Vagina (tissue), 2 donors: ENCODE measurements around the gene SLC25A26. TPM values are rescaled to one million over a fixed set of nuclear protein-coding genes. Genes with fewer than 3 reads are reported as not detected.
"Not testable (repeated sequence)": the region's sequence is repeated elsewhere in the genome, so short reads cannot be mapped to it uniquely, and the experiment has no call there.

Experiments
- DNase-seq, 2 donors: peaks; one replicate each; pipeline ENCODE4 v3.0.0-alpha.2; 2017; ENCODE audit errors: extremely low spot score in 2 of 2
- H3K27ac ChIP-seq: fragments of 200-600 bp; sonication (generic); one replicate; pipeline ENCODE4 v1.5.1; 2019
- H3K27me3 ChIP-seq: fragments of 200-600 bp; sonication (generic); one replicate; pipeline ENCODE4 v1.5.1; 2019
- H3K36me3 ChIP-seq, 2 donors: fragments of 200-600 bp; sonication (generic); one replicate each; pipeline ENCODE4 v1.5.1; 2017 to 2019
- H3K4me1 ChIP-seq: fragments of 200-600 bp; sonication (generic); one replicate; pipeline ENCODE4 v1.5.1; 2019
- H3K4me3 ChIP-seq, 2 donors: fragments of 200-600 bp; sonication (generic); 1 replicate in 1 of 2; 2 replicates in 1 of 2; pipeline ENCODE4 v1.5.1; 2016 to 2019
- H3K9me3 ChIP-seq: fragments of 200-600 bp; sonication (generic); one replicate; pipeline ENCODE4 v1.5.1; 2019
- POLR2A ChIP-seq, 2 donors: fragments of 450-650 bp; IDR thresholded peaks; one replicate each; pipeline ENCODE4 v1.6.1; 2017; ENCODE audit warnings: antibody characterized with exemption in 2 of 2, mild to moderate bottlenecking in 2 of 2, moderate library complexity in 2 of 2
- POLR2AphosphoS5 ChIP-seq, 2 donors: sonication (generic); formaldehyde crosslinking; IDR thresholded peaks; one replicate each; pipeline ENCODE4 v1.9.0; 2017; ENCODE audit warnings: antibody characterized with exemption in 2 of 2, mild to moderate bottlenecking in 2 of 2, low read depth in 1 of 2; ENCODE audit not compliant: insufficient read depth in 1 of 2
- intact Hi-C: fragments of 100-400 bp; cut with DNase I; formaldehyde crosslinking; loops from one replicate; pipeline ENCODE4 v1.15.1; 2023
- total RNA-seq: library from RNA; depleted of rRNA; stranded (reverse); fragments of >200 nt; gene quantifications from one replicate; pipeline ENCODE4 v1.2.3, GENCODE V29; 2016
- TF ChIP-seq, protein P1 (sequence below), 3 experiments: fragments of 450-650 bp in 2 of 3; fragments of 200-600 bp in 1 of 3; sonication (generic) in 1 of 3; IDR thresholded peaks; one replicate each; pipeline ENCODE4 v1.5.1; 2017 to 2019; ENCODE audit warnings: antibody characterized with exemption in 3 of 3, mild to moderate bottlenecking in 2 of 3, moderate library complexity in 2 of 3

Gene SLC25A26
- total RNA-seq, 1 donor from 2014 or later = 21.6 TPM

DNA sequence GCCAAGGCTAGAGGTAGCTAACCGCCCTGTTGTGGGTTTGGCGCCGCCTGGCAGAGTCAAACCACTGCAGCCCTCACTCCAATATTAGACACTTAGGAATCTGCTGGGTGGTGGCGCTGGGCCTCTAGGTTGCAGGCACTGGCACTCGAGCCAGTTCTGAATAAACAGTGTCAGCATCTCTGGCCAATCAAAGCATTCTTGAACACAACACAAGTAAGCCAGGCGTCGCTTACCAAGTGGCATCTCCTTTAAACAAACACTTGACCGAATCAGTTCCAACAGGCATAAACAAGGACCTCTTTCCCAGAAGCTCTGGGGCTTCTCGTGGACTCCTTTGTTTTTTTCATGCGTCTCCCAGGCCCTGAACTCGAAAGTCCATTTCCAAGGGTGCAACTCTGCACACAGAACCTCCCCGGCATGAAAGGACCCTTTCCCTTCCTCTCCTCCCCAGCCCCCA lies 197.7 kb downstream of the SLC25A26 start:
- Histone ChIP-seq H3K27me3 (no peaks in the 10 kb centered on the region), H3K9me3 (no peaks in the 10 kb centered on the region), H3K4me3 (no peak overlapping the region), H3K36me3 (peaks cover 0 to 1% of the 10 kb centered on the region in 2 donors), H3K27ac (peak overlapping the region; percentile 14), H3K4me1 (peaks cover 33% of the 10 kb centered on the region)
- TF ChIP-seq POLR2AphosphoS5 (IDR thresholded peaks at IDR 0.05; ENCODE audit: insufficient read depth in 1 of 2, low read depth in 1 of 2) = no peak
- no peak for TF ChIP-seq POLR2A (IDR thresholded peaks at IDR 0.05)
- TF ChIP-seq, protein P1, sequence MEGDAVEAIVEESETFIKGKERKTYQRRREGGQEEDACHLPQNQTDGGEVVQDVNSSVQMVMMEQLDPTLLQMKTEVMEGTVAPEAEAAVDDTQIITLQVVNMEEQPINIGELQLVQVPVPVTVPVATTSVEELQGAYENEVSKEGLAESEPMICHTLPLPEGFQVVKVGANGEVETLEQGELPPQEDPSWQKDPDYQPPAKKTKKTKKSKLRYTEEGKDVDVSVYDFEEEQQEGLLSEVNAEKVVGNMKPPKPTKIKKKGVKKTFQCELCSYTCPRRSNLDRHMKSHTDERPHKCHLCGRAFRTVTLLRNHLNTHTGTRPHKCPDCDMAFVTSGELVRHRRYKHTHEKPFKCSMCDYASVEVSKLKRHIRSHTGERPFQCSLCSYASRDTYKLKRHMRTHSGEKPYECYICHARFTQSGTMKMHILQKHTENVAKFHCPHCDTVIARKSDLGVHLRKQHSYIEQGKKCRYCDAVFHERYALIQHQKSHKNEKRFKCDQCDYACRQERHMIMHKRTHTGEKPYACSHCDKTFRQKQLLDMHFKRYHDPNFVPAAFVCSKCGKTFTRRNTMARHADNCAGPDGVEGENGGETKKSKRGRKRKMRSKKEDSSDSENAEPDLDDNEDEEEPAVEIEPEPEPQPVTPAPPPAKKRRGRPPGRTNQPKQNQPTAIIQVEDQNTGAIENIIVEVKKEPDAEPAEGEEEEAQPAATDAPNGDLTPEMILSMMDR (IDR thresholded peaks at IDR 0.05) = no peak
- DNase-seq = no peak
- intact Hi-C loops = no loop called here

DNA sequence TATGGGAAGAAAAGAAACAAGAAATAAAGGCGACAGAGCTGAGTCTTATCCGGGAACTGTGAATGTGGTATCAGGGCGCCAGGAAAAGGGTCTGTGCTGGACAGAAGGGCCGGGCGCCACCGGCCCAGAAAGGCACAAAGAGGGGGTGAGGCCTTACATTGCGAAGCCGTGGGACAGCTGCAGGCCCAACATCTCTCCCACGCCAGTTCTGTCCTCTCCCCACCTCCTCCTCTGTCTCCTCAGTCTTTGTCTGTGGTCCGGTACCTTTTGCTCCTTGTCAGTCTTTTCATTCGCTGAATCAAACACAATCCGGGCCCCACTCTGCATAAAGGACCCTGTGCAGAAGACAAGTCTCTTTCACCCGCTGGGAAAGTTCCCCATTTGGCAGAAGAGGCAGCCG lies 198.2 kb downstream of the SLC25A26 start:
- Histone ChIP-seq H3K4me3 (no peak overlapping the region), H3K27me3 (no peaks in the 10 kb centered on the region), H3K9me3 (no peaks in the 10 kb centered on the region), H3K4me1 (peaks cover 35% of the 10 kb centered on the region), H3K27ac (no peak overlapping the region), H3K36me3 (no peaks in the 10 kb centered on the region)
- TF ChIP-seq POLR2AphosphoS5 (IDR thresholded peaks at IDR 0.05; ENCODE audit: insufficient read depth in 1 of 2, low read depth in 1 of 2) (no peak), POLR2A (IDR thresholded peaks at IDR 0.05) (no peak)
- TF ChIP-seq, protein P1 (IDR thresholded peaks at IDR 0.05) = no peak
- no peak for DNase-seq
- intact Hi-C loops = no loop called here

DNA sequence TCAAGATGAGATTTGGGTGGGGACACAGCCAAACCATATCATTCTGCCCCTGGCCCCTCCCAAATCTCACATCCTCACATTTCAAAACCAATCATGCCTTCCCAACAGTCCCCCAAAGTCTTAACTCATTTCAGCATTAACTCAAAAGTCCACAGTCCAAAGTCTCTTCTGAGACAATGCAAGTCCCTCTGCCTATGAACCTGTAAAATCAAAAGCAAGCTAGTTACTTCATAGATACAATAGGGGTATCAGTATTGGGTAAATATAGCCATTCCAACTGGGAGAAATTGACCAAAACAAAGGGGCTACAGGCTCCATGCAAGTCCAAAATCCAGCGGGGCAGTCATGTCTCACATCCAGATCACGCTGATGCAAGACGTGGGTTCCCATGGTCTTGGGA lies 200.3 kb downstream of the SLC25A26 start:
- intact Hi-C loops = loop anchor here (10.0 kb wide), 1 partner anchor 64 kb away; no protein-coding TSS in a partner anchor

DNA sequence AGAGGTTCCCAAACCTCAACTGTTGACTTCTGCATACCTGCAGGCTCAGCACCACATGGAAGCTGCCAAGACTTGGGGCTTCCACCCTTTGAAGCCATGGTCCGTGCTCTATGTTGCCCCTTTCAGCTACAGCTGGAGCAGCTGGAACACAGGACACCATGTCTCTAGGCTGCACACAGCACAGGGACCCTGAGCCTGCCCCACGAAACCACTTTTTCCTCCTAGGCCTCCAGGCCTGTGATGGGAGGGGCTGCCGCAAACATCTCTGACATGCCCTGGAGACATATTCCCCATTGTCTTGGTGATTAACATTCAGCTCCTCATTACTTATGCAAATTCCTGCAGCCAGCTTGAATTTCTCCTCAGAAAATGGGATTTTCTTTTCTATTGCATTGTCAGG lies 201.1 kb downstream of the SLC25A26 start:
- intact Hi-C loops = loop anchor here (10.0 kb wide), 1 partner anchor 63 kb away; no protein-coding TSS in a partner anchor
- not testable (repeated sequence) for H3K9me3 ChIP-seq, H3K4me3 ChIP-seq, DNase-seq, H3K36me3 ChIP-seq, H3K27me3 ChIP-seq, H3K27ac ChIP-seq
- peaks cover 42% of the 10 kb centered on the region for H3K4me1 ChIP-seq

More for the DNA sequence above, 200.3 kb downstream of the SLC25A26 start:
- peaks cover 48% of the 10 kb centered on the region for H3K4me1 ChIP-seq
- not testable (repeated sequence) for H3K27me3 ChIP-seq, H3K9me3 ChIP-seq, DNase-seq, H3K4me3 ChIP-seq, H3K36me3 ChIP-seq, H3K27ac ChIP-seq

DNA sequence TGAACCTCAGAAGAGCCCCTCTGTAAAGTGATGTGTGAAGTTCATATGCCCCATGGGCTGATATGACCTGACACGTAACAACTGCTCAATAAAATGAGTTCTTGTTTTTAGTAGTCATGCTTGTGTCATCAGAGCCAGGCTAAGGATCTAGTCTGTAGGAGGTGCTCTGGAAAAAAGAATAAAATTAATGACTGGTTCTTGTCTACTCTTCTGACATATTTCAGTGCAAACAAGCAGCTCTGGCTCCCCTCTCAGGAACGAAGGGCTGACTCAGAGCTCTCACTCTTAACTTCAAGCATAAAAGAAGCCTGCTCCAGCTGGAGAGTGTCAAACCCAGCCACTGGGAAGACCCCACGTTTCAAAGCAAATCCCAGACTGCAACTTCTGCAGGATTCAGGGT lies 203.0 kb downstream of the SLC25A26 start:
- Histone ChIP-seq H3K36me3 (no peaks in the 10 kb centered on the region), H3K27me3 (no peaks in the 10 kb centered on the region), H3K4me3 (no peak overlapping the region), H3K9me3 (no peaks in the 10 kb centered on the region), H3K4me1 (peaks cover 44% of the 10 kb centered on the region), H3K27ac (peak overlapping the region; percentile 49)
- no peak for DNase-seq
- intact Hi-C loops = loop anchor here (10.0 kb wide), 1 partner anchor 61 kb away; no protein-coding TSS in a partner anchor
- TF ChIP-seq POLR2A (IDR thresholded peaks at IDR 0.05) (no peak), POLR2AphosphoS5 (IDR thresholded peaks at IDR 0.05; ENCODE audit: insufficient read depth in 1 of 2, low read depth in 1 of 2) (no peak)
- TF ChIP-seq, protein P1 (IDR thresholded peaks at IDR 0.05) = no peak

DNA sequence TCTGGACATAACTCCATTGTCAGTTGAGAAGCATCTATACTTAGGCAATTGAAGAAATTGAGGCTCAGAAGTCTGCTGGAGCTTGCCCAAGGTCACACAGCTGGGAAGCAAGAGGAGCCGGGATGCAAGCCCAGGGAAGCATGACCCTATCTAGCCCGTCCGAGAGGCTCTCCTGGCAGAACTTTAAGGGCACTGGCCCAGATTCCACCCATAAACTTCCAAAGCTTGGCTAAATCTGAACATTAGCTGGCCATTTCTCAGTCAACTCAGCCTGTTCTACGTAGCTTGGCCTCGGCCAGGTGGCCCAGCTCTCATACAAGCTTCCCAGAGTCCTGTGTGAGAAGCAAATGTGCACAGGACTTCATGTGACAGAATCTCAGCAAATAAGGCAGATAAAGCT lies 204.2 kb downstream of the SLC25A26 start:
- intact Hi-C loops = loop anchor here (10.0 kb wide), 1 partner anchor 60 kb away; no protein-coding TSS in a partner anchor
- H3K36me3 ChIP-seq = no peaks in the 10 kb centered on the region
- H3K4me3 ChIP-seq = no peak overlapping the region
- H3K9me3 ChIP-seq = no peaks in the 10 kb centered on the region
- peak overlapping the region; percentile 79 for H3K27ac ChIP-seq
- no peaks in the 10 kb centered on the region for H3K27me3 ChIP-seq
- H3K4me1 ChIP-seq = peaks cover 50% of the 10 kb centered on the region
- DNase-seq = no peak
- TF ChIP-seq POLR2A (IDR thresholded peaks at IDR 0.05) (no peak), POLR2AphosphoS5 (IDR thresholded peaks at IDR 0.05; ENCODE audit: insufficient read depth in 1 of 2, low read depth in 1 of 2) (peak in 1 of 2 donors; percentile 49)
